HepG2 (cell line): ENCODE measurements around the gene ABCG5. TPM values are rescaled to one million over a fixed set of nuclear protein-coding genes. Genes with fewer than 3 reads are reported as not detected.

Experiments
- HOXD1 ChIP-seq: sonication (generic); formaldehyde crosslinking; IDR thresholded peaks from 2 replicates; pipeline ENCODE4 v1.5.0; 2020; ENCODE audit warnings: missing genetic modification reagents
- MAX ChIP-seq: IDR thresholded peaks from 2 replicates; pipeline ENCODE4 v1.6.1; 2012; ENCODE audit warnings: inconsistent platforms
- NONO ChIP-seq, 2 experiments: fragments of 450-650 bp in 1 of 2; sonication (generic) in 1 of 2; formaldehyde crosslinking in 1 of 2; IDR thresholded peaks in 1 of 2; conservative IDR thresholded peaks in 1 of 2; 2 replicates each; pipeline versions ENCODE4 v1.6.1 to v1.8.0; 2017 to 2022; ENCODE audit warnings: mild to moderate bottlenecking in 1 of 2, missing genetic modification reagents in 1 of 2, moderate library complexity in 1 of 2
- RNF219 ChIP-seq: sonication (generic); formaldehyde crosslinking; IDR thresholded peaks from 2 replicates; pipeline ENCODE4 v1.5.0; 2020; ENCODE audit warnings: mild to moderate bottlenecking, missing genetic modification reagents
- SNAPC4 ChIP-seq: sonication (generic); formaldehyde crosslinking; IDR thresholded peaks from 2 replicates; pipeline ENCODE4 v1.4.0; 2020; ENCODE audit warnings: mild to moderate bottlenecking, missing genetic modification reagents
- ZBTB43 ChIP-seq: sonication (generic); formaldehyde crosslinking; conservative IDR thresholded peaks from 2 replicates; pipeline ENCODE4 v1.4.0; 2020; ENCODE audit warnings: missing genetic modification reagents
- ZFAT ChIP-seq: sonication (generic); formaldehyde crosslinking; conservative IDR thresholded peaks from 2 replicates; pipeline ENCODE4 v1.8.1; 2023; ENCODE audit warnings: missing genetic modification reagents, inconsistent platforms
- ZNF264 ChIP-seq: sonication (generic); formaldehyde crosslinking; IDR thresholded peaks from 2 replicates; pipeline ENCODE4 v1.4.0; 2020; ENCODE audit warnings: missing genetic modification reagents
- ZNF709 ChIP-seq: sonication (generic); formaldehyde crosslinking; IDR thresholded peaks from 2 replicates; pipeline ENCODE4 v1.5.0; 2020; ENCODE audit warnings: mild to moderate bottlenecking, missing genetic modification reagents
- ZNF720 ChIP-seq: sonication (generic); formaldehyde crosslinking; IDR thresholded peaks from 2 replicates; pipeline ENCODE4 v1.4.0; 2020; ENCODE audit warnings: missing genetic modification reagents
- ZSCAN9 ChIP-seq: IDR thresholded peaks from 2 replicates; pipeline ENCODE4 v1.6.1; 2016; ENCODE audit warnings: borderline replicate concordance
- polyA plus RNA-seq, 8 experiments: library from polyadenylated mRNA; depleted of rRNA in 3 of 8; stranded (reverse) in 7 of 8; unstranded in 1 of 8; fragments of >200 nt; fragmentation: Illumina TruSeq in 4 of 8; extraction: Trizol in 4 of 8; gene quantifications; 2 replicates each; pipeline versions ENCODE4 v1.2.1 to v1.2.3, GENCODE V29; 2011 to 2016; ENCODE audit warnings: low read depth in 4 of 8, missing spikeins in 1 of 8, mixed read lengths in 1 of 8; ENCODE audit not compliant: insufficient read depth in 1 of 8
- total RNA-seq, 5 experiments: library from RNA; depleted of rRNA; stranded (reverse); fragments of >200 nt; fragmentation: Illumina TruSeq; extraction: Trizol; gene quantifications; 2 replicates each; pipeline ENCODE4 v1.2.3, GENCODE V29; 2016; ENCODE audit warnings: low read depth in 1 of 5

The ABCG5 gene
- total and polyA plus RNA-seq, 2 of the 13 experiments (the other 11 are each of a cell fraction or from before 2014, with no cell fraction given) = 15.1 to 39.0 TPM

GRCh38 chr2:43855292-43855691 is 16.7 kb upstream of the ABCG5 start (continued):
- no peak for TF ChIP-seq MAX
- no peak for TF ChIP-seq ZFAT
- no peak for TF ChIP-seq RNF219 (CRISPR knock-in tag)
- no peak for TF ChIP-seq NONO (IDR thresholded peaks at IDR 0.05)
- no peak for TF ChIP-seq NONO (CRISPR knock-in tag; conservative IDR thresholded peaks at IDR 0.05)
- TF ChIP-seq ZSCAN9 (CRISPR knock-in tag) = no peak
- no peak for TF ChIP-seq HOXD1 (CRISPR knock-in tag)
- no peak for TF ChIP-seq ZBTB43
- TF ChIP-seq ZNF264 = no peak
- no peak for TF ChIP-seq ZNF720
- no peak for TF ChIP-seq SNAPC4 (CRISPR knock-in tag)
- TF ChIP-seq ZNF709 = no peak
